ENCODE results near the gene TRIM50.

GRCh38 chr7:73341877-73342276 is 14.0 kb upstream of the TRIM50 start:
- TF ChIP-seq CTCF (IDR thresholded peaks at IDR 0.05; ENCODE audit: low read length) (no peak), EZH2 (optimal IDR thresholded peaks at IDR 0.05; ENCODE audit: low read depth, low read length) (no peak)

Measured in MM.1S (cell line).